ENCODE measurements around the gene STIP1. TPM values are rescaled to one million over a fixed set of nuclear protein-coding genes. Genes with fewer than 3 reads are reported as not detected.
A peak's percentile ranks its signal among the peaks of the same experiment; 100 is the strongest.

The STIP1 gene
- total RNA-seq, 1 donor from 2014 or later, result 102 TPM

DNA sequence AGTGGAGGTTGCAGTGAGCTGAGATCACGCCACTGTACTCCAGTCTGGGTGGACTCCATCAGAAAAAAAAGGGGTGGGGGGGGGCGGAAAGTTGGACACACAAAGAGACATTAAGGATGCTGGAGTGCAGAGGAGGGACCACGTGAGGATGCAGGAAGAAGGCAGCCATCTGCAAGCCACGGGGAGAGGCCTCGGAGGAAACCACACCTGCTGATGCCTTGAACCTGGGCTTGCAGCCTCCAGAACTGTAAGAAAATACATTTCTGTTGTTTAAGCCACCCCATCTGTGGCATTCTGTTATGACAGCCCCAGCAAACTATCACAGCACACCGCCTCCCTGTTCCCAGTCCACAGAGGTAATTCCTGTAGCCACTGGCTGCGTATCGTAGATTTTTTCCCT, 9.2 kb upstream of the STIP1 start:
- DNase-seq (ENCODE audit: low read depth) (no peak), FAIRE-seq (no peak)
- Histone ChIP-seq H3K27me3 (ENCODE audit: control insufficient read depth, insufficient read depth, low read length) (no peaks in the 10 kb centered on the region), H3K36me3 (ENCODE audit: control insufficient read depth, insufficient read depth, low read length) (no peaks in the 10 kb centered on the region), H3K4me3 (ENCODE audit: low read depth, low read length) (no peak overlapping the region)
- TF ChIP-seq, protein P1, sequence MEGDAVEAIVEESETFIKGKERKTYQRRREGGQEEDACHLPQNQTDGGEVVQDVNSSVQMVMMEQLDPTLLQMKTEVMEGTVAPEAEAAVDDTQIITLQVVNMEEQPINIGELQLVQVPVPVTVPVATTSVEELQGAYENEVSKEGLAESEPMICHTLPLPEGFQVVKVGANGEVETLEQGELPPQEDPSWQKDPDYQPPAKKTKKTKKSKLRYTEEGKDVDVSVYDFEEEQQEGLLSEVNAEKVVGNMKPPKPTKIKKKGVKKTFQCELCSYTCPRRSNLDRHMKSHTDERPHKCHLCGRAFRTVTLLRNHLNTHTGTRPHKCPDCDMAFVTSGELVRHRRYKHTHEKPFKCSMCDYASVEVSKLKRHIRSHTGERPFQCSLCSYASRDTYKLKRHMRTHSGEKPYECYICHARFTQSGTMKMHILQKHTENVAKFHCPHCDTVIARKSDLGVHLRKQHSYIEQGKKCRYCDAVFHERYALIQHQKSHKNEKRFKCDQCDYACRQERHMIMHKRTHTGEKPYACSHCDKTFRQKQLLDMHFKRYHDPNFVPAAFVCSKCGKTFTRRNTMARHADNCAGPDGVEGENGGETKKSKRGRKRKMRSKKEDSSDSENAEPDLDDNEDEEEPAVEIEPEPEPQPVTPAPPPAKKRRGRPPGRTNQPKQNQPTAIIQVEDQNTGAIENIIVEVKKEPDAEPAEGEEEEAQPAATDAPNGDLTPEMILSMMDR (IDR thresholded peaks at IDR 0.05; ENCODE audit: insufficient read depth, low read length, severe bottlenecking), result no peak

- FAIRE-seq (no peak), DNase-seq (ENCODE audit: low read depth) (no peak)
- H3K36me3 ChIP-seq (ENCODE audit: control insufficient read depth, insufficient read depth, low read length), result no peaks in the 10 kb centered on the region
- H3K27me3 ChIP-seq (ENCODE audit: control insufficient read depth, insufficient read depth, low read length), result no peaks in the 10 kb centered on the region
- H3K4me3 ChIP-seq (ENCODE audit: low read depth, low read length), result no peak overlapping the region
- TF ChIP-seq, protein P1 (IDR thresholded peaks at IDR 0.05; ENCODE audit: insufficient read depth, low read length, severe bottlenecking), result no peak
Observed at GRCh38 chr11:64178203-64178602, 7.8 kb upstream of the STIP1 start.

DNA sequence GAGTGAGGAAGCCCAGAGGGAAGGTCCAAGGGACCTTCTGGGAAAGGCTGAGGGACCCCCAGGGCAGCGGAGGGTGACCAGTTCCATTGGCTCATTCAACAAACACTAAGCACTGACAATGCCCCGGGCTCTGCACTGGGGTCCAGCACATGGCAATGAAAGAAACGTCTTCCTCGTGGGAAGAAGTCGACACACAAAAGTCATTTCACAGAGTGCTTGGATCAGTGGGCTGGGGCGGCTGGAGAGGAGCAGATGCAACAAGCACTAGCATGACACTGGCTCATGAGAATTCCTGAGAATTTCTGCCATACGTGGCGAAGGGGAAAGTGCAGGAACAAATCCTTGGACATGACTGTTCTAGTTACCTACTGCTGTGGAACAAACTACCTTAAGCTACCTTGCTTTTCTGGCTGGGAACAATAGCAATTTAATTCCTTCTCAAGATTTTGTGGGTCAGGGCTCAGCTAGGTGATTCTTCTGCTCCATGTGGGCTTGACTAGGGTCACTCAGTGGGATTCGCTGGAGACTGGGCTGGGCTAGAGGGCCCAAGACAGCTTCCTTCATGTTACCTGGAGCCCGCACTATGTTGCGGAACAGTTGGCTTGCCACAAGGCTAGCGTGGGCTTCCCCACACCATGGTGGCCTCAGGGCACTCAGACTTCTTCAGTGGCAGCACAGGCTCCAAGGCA, 6.9 kb upstream of the STIP1 start:
- H3K4me3 ChIP-seq (ENCODE audit: low read depth, low read length), result no peak overlapping the region
- DNase-seq (ENCODE audit: low read depth), result no peak
- TF ChIP-seq, protein P1 (IDR thresholded peaks at IDR 0.05; ENCODE audit: insufficient read depth, low read length, severe bottlenecking), result no peak
- H3K36me3 ChIP-seq (ENCODE audit: control insufficient read depth, insufficient read depth, low read length), result no peaks in the 10 kb centered on the region
- FAIRE-seq, result no peak
- H3K27me3 ChIP-seq (ENCODE audit: control insufficient read depth, insufficient read depth, low read length), result no peaks in the 10 kb centered on the region

- no peaks in the 10 kb centered on the region for H3K36me3 ChIP-seq (ENCODE audit: control insufficient read depth, insufficient read depth, low read length)
- no peaks in the 10 kb centered on the region for H3K27me3 ChIP-seq (ENCODE audit: control insufficient read depth, insufficient read depth, low read length)
- DNase-seq (ENCODE audit: low read depth) (no peak), FAIRE-seq (no peak)
- H3K4me3 ChIP-seq (ENCODE audit: low read depth, low read length), result no peak overlapping the region
- TF ChIP-seq, protein P1 (IDR thresholded peaks at IDR 0.05; ENCODE audit: insufficient read depth, low read length, severe bottlenecking), result no peak
Observed at GRCh38 chr11:64180891-64181290, 5.1 kb upstream of the STIP1 start.

DNA sequence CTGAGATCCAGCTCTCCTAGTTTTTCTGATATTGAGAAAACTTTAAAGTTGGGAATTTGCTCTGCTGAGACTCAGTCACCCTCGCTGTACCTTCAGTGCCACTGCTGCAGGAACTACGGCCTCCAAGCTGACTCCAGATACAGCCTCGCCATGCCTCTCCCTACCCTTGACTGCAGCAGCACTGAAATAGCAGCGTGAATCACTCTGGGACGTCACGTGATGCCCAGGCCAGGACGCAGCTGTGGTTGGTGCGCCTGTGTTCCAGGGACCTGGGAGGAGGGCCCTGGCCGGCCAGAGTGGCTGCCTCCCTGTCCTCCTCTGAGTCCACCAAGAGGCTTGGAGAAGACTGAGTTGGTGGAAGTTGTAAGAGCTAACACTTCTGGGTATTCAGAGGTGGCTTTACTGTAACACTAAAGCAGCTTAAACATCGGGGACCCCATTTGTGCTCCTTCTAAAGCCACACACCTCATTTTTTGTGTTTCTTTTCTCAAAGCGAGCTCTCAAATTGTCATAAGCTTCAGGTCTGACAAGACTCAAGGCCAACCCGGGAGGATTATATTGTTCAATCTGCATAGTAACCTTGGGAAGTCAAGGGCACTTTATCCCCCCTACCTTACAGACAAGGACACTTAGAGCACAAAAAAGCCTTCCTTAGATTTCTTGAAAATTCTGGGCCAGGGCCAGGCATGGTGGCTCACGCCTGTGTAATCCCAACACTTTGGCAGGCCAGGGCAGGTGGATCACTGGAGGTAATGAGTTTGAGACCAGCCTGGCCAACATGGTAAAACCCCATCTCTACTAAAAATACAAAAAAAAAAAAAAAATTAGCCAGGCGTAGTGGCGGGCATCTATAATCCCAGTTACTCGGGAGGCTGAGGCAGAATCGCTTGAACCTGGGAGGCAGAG, 4.2 kb upstream of the STIP1 start:
- no peak overlapping the region for H3K4me3 ChIP-seq (ENCODE audit: low read depth, low read length)
- peak; percentile 88 for DNase-seq (ENCODE audit: low read depth)
- no peak for FAIRE-seq
- H3K27me3 ChIP-seq (ENCODE audit: control insufficient read depth, insufficient read depth, low read length), result no peaks in the 10 kb centered on the region
- H3K36me3 ChIP-seq (ENCODE audit: control insufficient read depth, insufficient read depth, low read length), result no peaks in the 10 kb centered on the region
- TF ChIP-seq, protein P1 (IDR thresholded peaks at IDR 0.05; ENCODE audit: insufficient read depth, low read length, severe bottlenecking), result no peak

All from bronchial epithelial cell (primary cell).